MM.1S (cell line): ENCODE data around the gene RPTOR.

ENCODE experiments used
- DNase-seq: peaks from one replicate; pipeline ENCODE4 v3.0.0-alpha.2; 2015
- H2AFZ ChIP-seq: fragments of 300-600 bp; sonication (generic); 2 replicates; pipeline ENCODE4 v1.6.0; 2016; ENCODE audit warnings: antibody characterized with exemption, low read length
- H3F3A ChIP-seq: fragments of 300-600 bp; sonication (generic); 2 replicates; pipeline ENCODE4 v1.6.1; 2016; ENCODE audit warnings: mild to moderate bottlenecking, antibody characterized with exemption, low read length, moderate library complexity, mixed read lengths; ENCODE audit not compliant: insufficient read depth
- H3K27ac ChIP-seq: fragments of 300-600 bp; sonication (generic); 2 replicates; pipeline ENCODE4 v1.5.1; 2016; ENCODE audit warnings: mild to moderate bottlenecking, low read length
- H3K27me3 ChIP-seq: fragments of 300-600 bp; sonication (generic); replicated peaks from 2 replicates; pipeline ENCODE4 v1.6.0; 2016; ENCODE audit warnings: low read length; ENCODE audit not compliant: insufficient read depth
- H3K36me3 ChIP-seq: fragments of 300-600 bp; sonication (generic); replicated peaks from 2 replicates; pipeline ENCODE4 v1.6.1; 2016; ENCODE audit warnings: mild to moderate bottlenecking, low read length, mixed read lengths; ENCODE audit not compliant: insufficient read depth
- H3K4me1 ChIP-seq: fragments of 300-600 bp; sonication (generic); 2 replicates; pipeline ENCODE4 v1.6.1; 2016; ENCODE audit warnings: low read length, mixed read lengths
- H3K4me2 ChIP-seq: fragments of 300-600 bp; sonication (generic); 2 replicates; pipeline ENCODE4 v1.6.0; 2016; ENCODE audit warnings: low read depth, low read length
- H3K4me3 ChIP-seq: fragments of 300-600 bp; sonication (generic); 2 replicates; pipeline ENCODE4 v1.5.1; 2016; ENCODE audit warnings: low read length, mixed read lengths
- H3K79me2 ChIP-seq: fragments of 300-600 bp; sonication (generic); 2 replicates; pipeline ENCODE4 v1.6.1; 2016; ENCODE audit warnings: mixed run types, low read length, mixed read lengths
- H3K9ac ChIP-seq: fragments of 300-600 bp; sonication (generic); 2 replicates; pipeline ENCODE4 v1.6.1; 2016; ENCODE audit warnings: low read length, mixed read lengths
- H3K9me2 ChIP-seq: fragments of 300-600 bp; sonication (generic); replicated peaks from 2 replicates; pipeline ENCODE4 v1.6.1; 2016; ENCODE audit warnings: mild to moderate bottlenecking, low read length, mixed read lengths; ENCODE audit not compliant: insufficient read depth
- H3K9me3 ChIP-seq: fragments of 300-600 bp; sonication (generic); replicated peaks from 2 replicates; pipeline ENCODE4 v1.6.1; 2016; ENCODE audit warnings: mild to moderate bottlenecking, low read length, mixed read lengths; ENCODE audit not compliant: insufficient read depth
- H4K20me1 ChIP-seq: fragments of 300-600 bp; sonication (generic); 2 replicates; pipeline ENCODE4 v1.6.1; 2016; ENCODE audit warnings: mild to moderate bottlenecking, low read length, moderate library complexity, mixed read lengths; ENCODE audit not compliant: insufficient read depth
- CTCF ChIP-seq: fragments of 300-600 bp; sonication (generic); IDR thresholded peaks from 2 replicates; pipeline ENCODE4 v1.5.1; 2016; ENCODE audit warnings: antibody characterized with exemption, low read length, mixed read lengths
- EZH2 ChIP-seq: fragments of 300-600 bp; sonication (generic); optimal IDR thresholded peaks from 2 replicates; pipeline ENCODE3; 2017; ENCODE audit warnings: low read depth, mild to moderate bottlenecking, antibody characterized with exemption, low read length, mixed read lengths
- EZH2phosphoT487 ChIP-seq: fragments of 300-600 bp; sonication (generic); IDR thresholded peaks from 2 replicates; pipeline ENCODE4 v1.6.1; 2018; ENCODE audit warnings: antibody characterized with exemption, low read length

RPTOR gene

GRCh38 chr17:80935526-80935925, 390.9 kb downstream of the RPTOR start:
- no peak for DNase-seq
- Histone ChIP-seq H3K27ac (no peak overlapping the region), H3K9me3 (no peaks in the 10 kb centered on the region), H4K20me1 (no peaks in the 10 kb centered on the region), H3K4me2 (no peak overlapping the region), H3K9ac (no peak overlapping the region), H2AFZ (no peak overlapping the region), H3F3A (no peaks in the 10 kb centered on the region), H3K79me2 (no peaks in the 10 kb centered on the region), H3K36me3 (no peaks in the 10 kb centered on the region), H3K9me2 (no peaks in the 10 kb centered on the region), H3K4me3 (no peak overlapping the region), H3K4me1 (no peaks in the 10 kb centered on the region), H3K27me3 (no peaks in the 10 kb centered on the region)
- TF ChIP-seq EZH2phosphoT487 (no peak), EZH2 (no peak), CTCF (no peak)

GRCh38 chr17:80936218-80936617, 391.6 kb downstream of the RPTOR start:
- DNase-seq: no peak
- H3K4me2 ChIP-seq: no peak overlapping the region
- H3K9me3 ChIP-seq: no peaks in the 10 kb centered on the region
- no peaks in the 10 kb centered on the region for H3K79me2 ChIP-seq
- H3F3A ChIP-seq: no peaks in the 10 kb centered on the region
- no peaks in the 10 kb centered on the region for H4K20me1 ChIP-seq
- no peak overlapping the region for H3K4me3 ChIP-seq
- H3K27me3 ChIP-seq: no peaks in the 10 kb centered on the region
- no peak overlapping the region for H2AFZ ChIP-seq
- H3K4me1 ChIP-seq: no peaks in the 10 kb centered on the region
- H3K9ac ChIP-seq: no peak overlapping the region
- no peaks in the 10 kb centered on the region for H3K9me2 ChIP-seq
- no peaks in the 10 kb centered on the region for H3K36me3 ChIP-seq
- no peak overlapping the region for H3K27ac ChIP-seq
- TF ChIP-seq CTCF (no peak), EZH2 (no peak), EZH2phosphoT487 (no peak)

GRCh38 chr17:80936723-80937122, 392.1 kb downstream of the RPTOR start:
- Histone ChIP-seq H3K79me2 (no peaks in the 10 kb centered on the region), H2AFZ (no peak overlapping the region), H3F3A (no peaks in the 10 kb centered on the region), H3K4me3 (no peak overlapping the region), H3K27ac (no peak overlapping the region), H3K9me3 (no peaks in the 10 kb centered on the region), H3K4me1 (no peaks in the 10 kb centered on the region), H3K27me3 (no peaks in the 10 kb centered on the region), H4K20me1 (no peaks in the 10 kb centered on the region), H3K4me2 (no peak overlapping the region), H3K36me3 (no peaks in the 10 kb centered on the region), H3K9me2 (no peaks in the 10 kb centered on the region), H3K9ac (no peak overlapping the region)
- TF ChIP-seq EZH2: no peak
- TF ChIP-seq EZH2phosphoT487: no peak
- TF ChIP-seq CTCF: no peak
- DNase-seq: no peak
